ENCODE measurements around the gene PTF1A.

DNA sequence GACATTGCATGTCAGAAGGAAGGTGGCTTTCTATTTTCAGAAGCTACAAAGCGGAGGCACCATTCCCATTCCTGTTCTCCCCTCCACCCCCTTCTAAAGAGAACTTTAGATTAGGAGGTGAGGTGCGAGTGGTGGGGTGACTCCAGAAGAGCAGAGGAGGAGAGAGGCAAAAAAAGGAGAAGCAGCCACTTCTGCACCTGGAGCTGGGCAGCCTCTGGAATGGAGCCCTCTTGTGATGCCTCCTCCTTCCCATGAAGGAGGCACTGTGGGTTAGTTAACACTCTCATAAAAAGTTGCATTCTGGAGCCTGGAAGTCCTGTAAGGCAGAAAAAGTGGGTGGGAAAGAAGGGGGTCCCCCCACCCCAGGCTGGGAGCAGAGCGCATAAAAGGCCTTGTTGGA, 4.8 kb downstream of the PTF1A start:
- TF ChIP-seq GATA3 (IDR thresholded peaks at IDR 0.05; ENCODE audit: low read depth, low read length), result no peak
- TF ChIP-seq GATA2 (IDR thresholded peaks at IDR 0.05; ENCODE audit: low read depth, low read length), result no peak

All from SH-SY5Y (cell line).